H1 (cell line): ENCODE results near the gene SPATS1. TPM values are rescaled to one million over a fixed set of nuclear protein-coding genes. Genes with fewer than 3 reads are reported as not detected.

Experiments
- CTCF ChIA-PET: fragments of 300-600 bp; sonication (Branson Sonifier 250); formaldehyde crosslinking; loops from one replicate; lab custom pipeline; 2021; ENCODE audit not compliant: partially characterized antibody; lab: Charles Lee
- POLR2A ChIA-PET: fragments of 300-600 bp; sonication (Branson Sonifier 250); formaldehyde crosslinking; loops from one replicate; lab custom pipeline; 2021; ENCODE audit warnings: inconsistent platforms; ENCODE audit not compliant: partially characterized antibody; lab: Charles Lee
- DNase-seq, 2 experiments: peaks; one replicate each; pipeline versions ENCODE4 v3.0.0 to v3.0.0-alpha.2; 2010 to 2022; ENCODE audit warnings: low spot score in 2 of 2, low read depth in 1 of 2, mixed read lengths in 1 of 2
- FAIRE-seq: peaks from 2 replicates; lab custom pipeline; 2011; peaks lifted over from hg19 to GRCh38; lab: Jason Lieb, UNC
- H2AFZ ChIP-seq: 2 replicates; pipeline ENCODE4 v1.8.1; 2012; ENCODE audit warnings: low read length, inconsistent platforms
- H2AK5ac ChIP-seq: 2 replicates; pipeline ENCODE4 v1.6.1; 2013; ENCODE audit warnings: low read depth, low read length
- H2BK120ac ChIP-seq: replicated peaks from 2 replicates; pipeline ENCODE3; 2013; ENCODE audit warnings: low read depth, low read length, inconsistent platforms
- H2BK12ac ChIP-seq: 2 replicates; pipeline ENCODE4 v1.6.1; 2013; ENCODE audit warnings: low read depth, low read length
- H2BK15ac ChIP-seq: 2 replicates; pipeline ENCODE4 v1.6.1; 2013; ENCODE audit warnings: low read length
- H2BK20ac ChIP-seq: 2 replicates; pipeline ENCODE4 v1.6.1; 2013; ENCODE audit warnings: low read length
- H2BK5ac ChIP-seq: 2 replicates; pipeline ENCODE4 v1.6.1; 2013; ENCODE audit warnings: low read depth, low read length
- H3K14ac ChIP-seq: 2 replicates; pipeline ENCODE4 v1.6.1; 2013; ENCODE audit warnings: inconsistent platforms; ENCODE audit not compliant: insufficient read length
- H3K18ac ChIP-seq: 2 replicates; pipeline ENCODE4 v1.6.1; 2013; ENCODE audit warnings: low read length; ENCODE audit errors: extremely low read depth
- H3K23ac ChIP-seq: 2 replicates; pipeline ENCODE4 v1.6.1; 2013; ENCODE audit warnings: inconsistent platforms; ENCODE audit not compliant: insufficient read length
- H3K23me2 ChIP-seq: 2 replicates; pipeline ENCODE4 v1.6.1; 2013; ENCODE audit warnings: low read depth, low read length
- H3K27ac ChIP-seq: 2 replicates; pipeline ENCODE4 v1.6.1; 2011; ENCODE audit warnings: low read depth, low read length, inconsistent platforms
- H3K27me3 ChIP-seq, 4 experiments: replicated peaks in 1 of 4; 1 replicate in 1 of 4; 2 replicates in 3 of 4; pipeline versions ENCODE4 v1.6.1 to v1.8.1; 2011 to 2013; ENCODE audit warnings: low read length in 3 of 4, mild to moderate bottlenecking in 3 of 4, inconsistent platforms in 2 of 4, mixed read lengths in 2 of 4, moderate library complexity in 1 of 4; ENCODE audit not compliant: control insufficient read depth in 3 of 4, insufficient read depth in 3 of 4; ENCODE audit errors: extremely low read depth in 1 of 4
- H3K36me3 ChIP-seq, 4 experiments: 2 replicates each; pipeline versions ENCODE4 v1.6.1 to v1.8.1; 2011 to 2013; ENCODE audit warnings: mild to moderate bottlenecking in 4 of 4, low read length in 3 of 4, moderate library complexity in 2 of 4, control low read depth in 1 of 4, inconsistent platforms in 1 of 4; ENCODE audit not compliant: insufficient read depth in 4 of 4, control insufficient read depth in 2 of 4
- H3K4ac ChIP-seq: replicated peaks from 2 replicates; pipeline ENCODE3; 2013; ENCODE audit warnings: low read length, low read depth, mixed read lengths, inconsistent platforms; ENCODE audit not compliant: insufficient read length
- H3K4me1 ChIP-seq, 4 experiments: replicated peaks in 1 of 4; 1 replicate in 1 of 4; 2 replicates in 3 of 4; pipeline versions ENCODE4 v1.6.1 to v1.8.1; 2011 to 2013; ENCODE audit warnings: low read length in 3 of 4, inconsistent platforms in 2 of 4, mixed read lengths in 1 of 4; ENCODE audit not compliant: insufficient read depth in 4 of 4, control insufficient read depth in 3 of 4
- H3K4me2 ChIP-seq, 2 experiments: 2 replicates each; pipeline versions ENCODE4 v1.6.1 to v1.8.1; 2011 to 2013; ENCODE audit warnings: low read depth in 2 of 2, low read length in 2 of 2, control low read depth in 1 of 2, inconsistent platforms in 1 of 2, mild to moderate bottlenecking in 1 of 2; ENCODE audit not compliant: insufficient read depth in 1 of 2
- H3K4me3 ChIP-seq, 4 experiments: fragments of 200-600, 300-600 bp in 1 of 4; sonication (generic), shearing (Covaris generic), sonication (Bioruptor Twin) in 1 of 4; 2 replicates each; pipeline versions ENCODE4 v1.5.1 to v1.8.1; 2011 to 2016; ENCODE audit warnings: low read length in 4 of 4, low read depth in 3 of 4, control low read depth in 2 of 4, inconsistent platforms in 2 of 4, mild to moderate bottlenecking in 2 of 4, mixed read lengths in 1 of 4, moderate library complexity in 1 of 4; ENCODE audit not compliant: insufficient read depth in 2 of 4; ENCODE audit errors: extremely low read depth in 1 of 4
- H3K56ac ChIP-seq: replicated peaks from 2 replicates; pipeline ENCODE3; 2013; ENCODE audit warnings: low read depth, mild to moderate bottlenecking, mixed read lengths, low read length, inconsistent platforms; ENCODE audit not compliant: insufficient read length
- H3K79me1 ChIP-seq: 2 replicates; pipeline ENCODE4 v1.6.1; 2013; ENCODE audit warnings: low read depth, low read length, control low read depth
- H3K79me2 ChIP-seq, 2 experiments: 2 replicates each; pipeline versions ENCODE4 v1.6.1 to v1.8.1; 2012 to 2013; ENCODE audit warnings: low read length in 2 of 2, mild to moderate bottlenecking in 2 of 2, inconsistent platforms in 1 of 2; ENCODE audit not compliant: insufficient read depth in 2 of 2, control insufficient read depth in 1 of 2
- H3K9ac ChIP-seq, 4 experiments: replicated peaks in 1 of 4; 1 replicate in 1 of 4; 2 replicates in 3 of 4; pipeline versions ENCODE4 v1.6.1 to v1.8.1; 2011 to 2013; ENCODE audit warnings: low read depth in 3 of 4, low read length in 3 of 4, control low read depth in 2 of 4, mild to moderate bottlenecking in 2 of 4, moderate library complexity in 2 of 4, inconsistent platforms in 1 of 4; ENCODE audit errors: extremely low read depth in 1 of 4
- H3K9me3 ChIP-seq, 2 experiments: 2 replicates each; pipeline versions ENCODE4 v1.6.1 to v1.8.1; 2012 to 2013; ENCODE audit warnings: mild to moderate bottlenecking in 2 of 2, moderate library complexity in 2 of 2, control low read depth in 1 of 2, inconsistent platforms in 1 of 2, low read depth in 1 of 2, low read length in 1 of 2, mixed read lengths in 1 of 2; ENCODE audit not compliant: insufficient read depth in 2 of 2
- H4K20me1 ChIP-seq, 2 experiments: replicated peaks in 1 of 2; 2 replicates each; pipeline versions ENCODE3 to v1.8.1; 2011 to 2013; ENCODE audit warnings: inconsistent platforms in 2 of 2, low read length in 2 of 2, mild to moderate bottlenecking in 1 of 2; ENCODE audit not compliant: insufficient read depth in 2 of 2, control insufficient read depth in 1 of 2
- H4K5ac ChIP-seq: 2 replicates; pipeline ENCODE4 v1.6.1; 2013; ENCODE audit warnings: low read length, low read depth, mixed read lengths, inconsistent platforms; ENCODE audit not compliant: insufficient read length
- H4K8ac ChIP-seq: 2 replicates; pipeline ENCODE4 v1.8.0; 2013; ENCODE audit warnings: mild to moderate bottlenecking, moderate library complexity, low read length, inconsistent platforms; ENCODE audit not compliant: insufficient read depth; ENCODE audit errors: extremely low read depth
- H4K91ac ChIP-seq: replicated peaks from 2 replicates; pipeline ENCODE3; 2013; ENCODE audit warnings: low read length, mixed read lengths, inconsistent platforms; ENCODE audit not compliant: insufficient read length
- E2F6 ChIP-seq: IDR thresholded peaks from 2 replicates; pipeline ENCODE4 v1.6.1; 2012; ENCODE audit warnings: inconsistent platforms
- GABPA ChIP-seq: IDR thresholded peaks from 2 replicates; pipeline ENCODE4 v1.6.1; 2011; ENCODE audit warnings: mild to moderate bottlenecking, low read length, moderate library complexity, borderline replicate concordance; ENCODE audit not compliant: insufficient read depth
- RAD21 ChIP-seq, 2 experiments: IDR thresholded peaks in 1 of 2; conservative IDR thresholded peaks in 1 of 2; 2 replicates each; pipeline ENCODE4 v1.6.1; 2011; ENCODE audit warnings: low read depth in 2 of 2, low read length in 2 of 2, improper control_type of control experiment in 1 of 2, inconsistent platforms in 1 of 2, mild to moderate bottlenecking in 1 of 2, moderate library complexity in 1 of 2
- RBBP5 ChIP-seq: IDR thresholded peaks from 2 replicates; pipeline ENCODE4 v1.7.1; 2012; ENCODE audit warnings: low read depth, mild to moderate bottlenecking, inconsistent platforms, low read length, moderate library complexity, borderline replicate concordance
- SP4 ChIP-seq: IDR thresholded peaks from 2 replicates; pipeline ENCODE4 v1.6.1; 2012; ENCODE audit warnings: low read length, inconsistent platforms
- TAF1 ChIP-seq: IDR thresholded peaks from 2 replicates; pipeline ENCODE4 v1.6.1; 2011; ENCODE audit warnings: mild to moderate bottlenecking, low read depth, low read length
- TEAD4 ChIP-seq: IDR thresholded peaks from 2 replicates; pipeline ENCODE4 v1.6.1; 2012; ENCODE audit warnings: low read depth, low read length, inconsistent platforms, mixed read lengths
- WGBS, 2 experiments: shearing (Covaris generic) in 1 of 2; methylation state at CpG; one replicate each; pipeline versions ENCODE4 v1.1.6 to v1.1.7; 2013 to 2015; ENCODE audit warnings: low lambda C conversion rate in 2 of 2, mixed read lengths in 2 of 2, inconsistent platforms in 1 of 2, low coverage in 1 of 2, missing lambda C conversion rate in 1 of 2; ENCODE audit not compliant: insufficient replicate concordance in 2 of 2, insufficient coverage in 1 of 2, insufficient read length in 1 of 2; ENCODE audit errors: extremely low coverage in 1 of 2, missing lambda C conversion rate in 1 of 2; 5-methylcytosine and 5-hydroxymethylcytosine counted together
- polyA plus RNA-seq, 7 experiments: library from polyadenylated mRNA; depleted of rRNA in 3 of 7; stranded (reverse) in 5 of 7; unstranded in 2 of 7; fragments of >200 nt in 5 of 7; fragments of 200-250 nt in 2 of 7; gene quantifications; 1 replicate in 5 of 7; 2 replicates in 1 of 7; 4 replicates in 1 of 7; pipeline versions ENCODE4 v1.2.1 to v1.2.3, GENCODE V29; 2011 to 2013; ENCODE audit warnings: missing spikeins in 2 of 7, mixed read lengths in 2 of 7
- total RNA-seq: library from RNA; stranded (reverse); fragmentation: NEBNext Ultra II Directional; extraction: Animal tissue kit (Norgen Biotek cat#: 25700); gene quantifications from 2 replicates; pipeline ENCODE4 v1.2.1, GENCODE V29; 2021

The SPATS1 gene
- total and polyA plus RNA-seq, 2 of the 8 experiments (the other 6 are each of a cell fraction or from before 2014, with no cell fraction given): not detected

- ChIA-PET POLR2A (interaction anchor here (0.8 to 10.4 kb wide), 17 partner anchors 9 to 63 kb away, joined by 3 to 102 read pairs (median 8); partner anchors contain the start of genes AARS2, HSP90AB1, SLC35B2 and TMEM151B), CTCF (interaction anchor here (0.6 to 9.3 kb wide), 13 partner anchors 8 to 46 kb away, joined by 3 to 108 read pairs (median 7); partner anchors contain the start of genes AARS2, SLC35B2 and TMEM151B)
- Histone ChIP-seq H3K18ac (peak overlapping the region; percentile 24; the same call in 1 of the 2 replicates), H3K23ac (no peak overlapping the region), H3K36me3 (peaks cover 5 to 18% (median 6%) of the 10 kb centered on the region in 4 experiments; a peak in 7 of 8 replicates), H3K4me3 (peak overlapping the region; percentile 44 to 83 (median 68)), H2BK12ac (peak overlapping the region; percentile 50; the same call in 1 of the 2 replicates), H4K20me1 (no peaks in the 10 kb centered on the region), H3K14ac (no peak overlapping the region), H3K9ac (peak overlapping the region; percentile 5 to 46 (median 25); a peak in 5 of 7 replicates), H4K5ac (no peak overlapping the region), H2AFZ (peak overlapping the region; percentile 6; the same call in 1 of the 2 replicates), H2BK5ac (0 out of 2 replicates have a peak overlapping the region, but pooled peaks have one; percentile 13), H2BK20ac (no peak overlapping the region), H3K4me1 (peaks cover 0 to 5% (median 4%) of the 10 kb centered on the region in 4 experiments; a peak in 4 of 7 replicates), H3K56ac (peak overlapping the region; percentile 7), H4K91ac (no peak overlapping the region), H3K23me2 (peaks cover 14% of the 10 kb centered on the region), H3K4ac (no peak overlapping the region), H2BK120ac (no peak overlapping the region), H3K27ac (no peak overlapping the region), H3K27me3 (peaks cover 0 to 19% (median 14%) of the 10 kb centered on the region in 4 experiments; a peak in 6 of 7 replicates), H2BK15ac (no peak overlapping the region), H3K79me2 (no peaks in the 10 kb centered on the region), H3K9me3 (no peaks in the 10 kb centered on the region), H2AK5ac (no peak overlapping the region), H3K79me1 (no peaks in the 10 kb centered on the region), H4K8ac (peak overlapping the region; percentile 63), H3K4me2 (peak overlapping the region; percentile 65 to 70)
- 2% methylated on average over 33 of the region's 86 CpGs; no CpG with 5 or more reads in 1 of the 2 experiments for WGBS, 2 experiments
- FAIRE-seq: no peak
- peak in 1 of 2 experiments; percentile 87 for DNase-seq
- TF ChIP-seq GABPA: no peak
- TF ChIP-seq E2F6: peak; percentile 63
- TF ChIP-seq RAD21 (IDR thresholded peaks at IDR 0.05 in 1 of 2, conservative IDR thresholded peaks at IDR 0.05 in 1 of 2; ENCODE audit: low read depth in 2 of 2, low read length in 2 of 2): no peak
- TF ChIP-seq RBBP5: peak; percentile 62; the same call in 1 of the 2 replicates
- TF ChIP-seq TEAD4: 0 out of 2 replicates have a peak, but pooled peaks have one; percentile 21
- no peak for TF ChIP-seq SP4
- TF ChIP-seq TAF1: no peak
Measured at GRCh38 chr6:44297063-44298038, 45.1 kb upstream of the SPATS1 start.
